ENCODE results near the gene ALG1. TPM values are rescaled to one million over a fixed set of nuclear protein-coding genes. Genes with fewer than 3 reads are reported as not detected.
"Not testable (repeated sequence)": the region's sequence is repeated elsewhere in the genome, so short reads cannot be mapped to it uniquely, and the experiment has no call there.

The ALG1 gene
- total RNA-seq, 1 experiment from 2014 or later = 23.4 TPM

- H3K4me2 ChIP-seq (ENCODE audit: low read depth, low read length, poor library complexity, severe bottlenecking) = no peak overlapping the region
- no peak overlapping the region for H3K9ac ChIP-seq (ENCODE audit: low read length)
- H4K20me1 ChIP-seq (ENCODE audit: insufficient read depth, low read depth, low read length) = no peaks in the 10 kb centered on the region
- no peak overlapping the region for H3K4me3 ChIP-seq (ENCODE audit: low read length)
- no peak for DNase-seq
- no peak overlapping the region for H3K27ac ChIP-seq (ENCODE audit: low read length)
- H3K27me3 ChIP-seq (ENCODE audit: low read length) = no peaks in the 10 kb centered on the region
- H3K9me3 ChIP-seq (ENCODE audit: low read length) = no peaks in the 10 kb centered on the region
- H2AFZ ChIP-seq (ENCODE audit: low read length) = no peak overlapping the region
- no peaks in the 10 kb centered on the region for H3K36me3 ChIP-seq (ENCODE audit: insufficient read depth, low read length)
- no peaks in the 10 kb centered on the region for H3K79me2 ChIP-seq (ENCODE audit: low read length)
- no peaks in the 10 kb centered on the region for H3K4me1 ChIP-seq (ENCODE audit: low read length)
- no peaks in the 10 kb centered on the region for H3K9me2 ChIP-seq (replicated peaks; ENCODE audit: insufficient read depth, low read length)
Observed at GRCh38 chr16:5108505-5109158, 37.0 kb downstream of the ALG1 start.

GRCh38 chr16:5110933-5111332 is 39.3 kb downstream of the ALG1 start:
- H3K27me3 ChIP-seq (ENCODE audit: low read length); H2AFZ ChIP-seq (ENCODE audit: low read length); H4K20me1 ChIP-seq (ENCODE audit: insufficient read depth, low read depth, low read length); H3K4me1 ChIP-seq (ENCODE audit: low read length); H3K9ac ChIP-seq (ENCODE audit: low read length); H3K4me2 ChIP-seq (ENCODE audit: low read depth, low read length, poor library complexity, severe bottlenecking); H3K27ac ChIP-seq (ENCODE audit: low read length); H3K4me3 ChIP-seq (ENCODE audit: low read length); H3K9me2 ChIP-seq (replicated peaks; ENCODE audit: insufficient read depth, low read length); H3K36me3 ChIP-seq (ENCODE audit: insufficient read depth, low read length); H3K9me3 ChIP-seq (ENCODE audit: low read length); H3K79me2 ChIP-seq (ENCODE audit: low read length); DNase-seq: not testable (repeated sequence)

- H3K4me1 ChIP-seq (ENCODE audit: low read length); H3K27ac ChIP-seq (ENCODE audit: low read length); H2AFZ ChIP-seq (ENCODE audit: low read length); H3K27me3 ChIP-seq (ENCODE audit: low read length); H3K79me2 ChIP-seq (ENCODE audit: low read length); H4K20me1 ChIP-seq (ENCODE audit: insufficient read depth, low read depth, low read length); H3K9me3 ChIP-seq (ENCODE audit: low read length); H3K36me3 ChIP-seq (ENCODE audit: insufficient read depth, low read length); H3K4me3 ChIP-seq (ENCODE audit: low read length); H3K9me2 ChIP-seq (replicated peaks; ENCODE audit: insufficient read depth, low read length); DNase-seq; H3K9ac ChIP-seq (ENCODE audit: low read length): not testable (repeated sequence)
- H3K4me2 ChIP-seq (ENCODE audit: low read depth, low read length, poor library complexity, severe bottlenecking) = peak overlapping the region; percentile 35
Observed at GRCh38 chr16:5116780-5117295, 45.2 kb downstream of the ALG1 start.

- not testable (repeated sequence) for H2AFZ ChIP-seq (ENCODE audit: low read length)
- peak; percentile 67 for DNase-seq
- peak overlapping the region; percentile 35 for H3K4me2 ChIP-seq (ENCODE audit: low read depth, low read length, poor library complexity, severe bottlenecking)
Observed at GRCh38 chr16:5117300-5118087, 45.9 kb downstream of the ALG1 start.

GRCh38 chr16:5131467-5132004 is 59.9 kb downstream of the ALG1 start:
- H3K4me3 ChIP-seq (ENCODE audit: low read length) = not testable (repeated sequence)

More at GRCh38 chr16:5117300-5118087, 45.9 kb downstream of the ALG1 start:
- not testable (repeated sequence) for H3K4me3 ChIP-seq (ENCODE audit: low read length); H3K9me3 ChIP-seq (ENCODE audit: low read length); H3K9me2 ChIP-seq (replicated peaks; ENCODE audit: insufficient read depth, low read length); H3K27me3 ChIP-seq (ENCODE audit: low read length); H3K36me3 ChIP-seq (ENCODE audit: insufficient read depth, low read length); H3K9ac ChIP-seq (ENCODE audit: low read length); H3K4me1 ChIP-seq (ENCODE audit: low read length); H3K27ac ChIP-seq (ENCODE audit: low read length); H3K79me2 ChIP-seq (ENCODE audit: low read length); H4K20me1 ChIP-seq (ENCODE audit: insufficient read depth, low read depth, low read length)

DNA sequence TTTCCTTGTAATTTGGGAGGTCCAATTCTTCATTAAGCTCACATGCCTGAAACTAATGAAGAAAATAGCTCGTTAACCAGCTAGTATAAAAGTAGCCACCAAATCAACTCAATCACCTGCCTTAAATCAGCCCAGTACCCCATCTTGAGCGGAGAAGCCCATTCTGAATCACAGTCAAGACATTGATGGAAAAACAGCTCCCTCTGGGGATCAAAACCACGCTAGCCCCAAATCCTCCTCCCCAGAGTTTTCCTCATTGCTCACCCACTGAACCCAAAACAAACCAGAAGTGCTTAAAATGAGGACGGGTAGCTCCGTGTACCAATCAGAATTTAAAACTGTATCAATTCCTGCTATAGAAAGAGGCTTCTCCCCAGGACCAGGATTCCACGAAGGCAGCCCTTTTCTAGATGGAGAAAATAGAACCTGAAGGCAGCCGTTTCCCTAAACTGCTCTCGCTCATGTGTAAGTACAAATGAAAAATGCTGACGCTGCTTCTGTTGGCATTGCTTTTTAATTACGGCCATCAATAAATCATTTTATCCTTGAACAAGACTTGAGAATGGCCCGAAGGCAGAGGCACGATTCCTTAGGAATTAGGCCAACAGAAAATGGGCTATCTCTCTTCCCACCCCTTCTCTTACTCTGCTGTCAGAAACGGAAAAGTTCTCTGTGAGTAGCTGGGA is 61.4 kb downstream of the ALG1 start:
- not testable (repeated sequence) for H3K4me2 ChIP-seq (ENCODE audit: low read depth, low read length, poor library complexity, severe bottlenecking); H3K9me2 ChIP-seq (replicated peaks; ENCODE audit: insufficient read depth, low read length); H3K27ac ChIP-seq (ENCODE audit: low read length); H3K79me2 ChIP-seq (ENCODE audit: low read length); H3K4me3 ChIP-seq (ENCODE audit: low read length); H3K9me3 ChIP-seq (ENCODE audit: low read length); H3K4me1 ChIP-seq (ENCODE audit: low read length); H4K20me1 ChIP-seq (ENCODE audit: insufficient read depth, low read depth, low read length); DNase-seq; H2AFZ ChIP-seq (ENCODE audit: low read length); H3K27me3 ChIP-seq (ENCODE audit: low read length); H3K36me3 ChIP-seq (ENCODE audit: insufficient read depth, low read length); H3K9ac ChIP-seq (ENCODE audit: low read length)

More at GRCh38 chr16:5131467-5132004, 59.9 kb downstream of the ALG1 start:
- H3K27ac ChIP-seq (ENCODE audit: low read length); H3K4me2 ChIP-seq (ENCODE audit: low read depth, low read length, poor library complexity, severe bottlenecking); H2AFZ ChIP-seq (ENCODE audit: low read length); H3K9me2 ChIP-seq (replicated peaks; ENCODE audit: insufficient read depth, low read length); H3K36me3 ChIP-seq (ENCODE audit: insufficient read depth, low read length); H3K27me3 ChIP-seq (ENCODE audit: low read length); H3K79me2 ChIP-seq (ENCODE audit: low read length); H3K9me3 ChIP-seq (ENCODE audit: low read length); H3K9ac ChIP-seq (ENCODE audit: low read length); H4K20me1 ChIP-seq (ENCODE audit: insufficient read depth, low read depth, low read length); H3K4me1 ChIP-seq (ENCODE audit: low read length); DNase-seq: not testable (repeated sequence)

DNA sequence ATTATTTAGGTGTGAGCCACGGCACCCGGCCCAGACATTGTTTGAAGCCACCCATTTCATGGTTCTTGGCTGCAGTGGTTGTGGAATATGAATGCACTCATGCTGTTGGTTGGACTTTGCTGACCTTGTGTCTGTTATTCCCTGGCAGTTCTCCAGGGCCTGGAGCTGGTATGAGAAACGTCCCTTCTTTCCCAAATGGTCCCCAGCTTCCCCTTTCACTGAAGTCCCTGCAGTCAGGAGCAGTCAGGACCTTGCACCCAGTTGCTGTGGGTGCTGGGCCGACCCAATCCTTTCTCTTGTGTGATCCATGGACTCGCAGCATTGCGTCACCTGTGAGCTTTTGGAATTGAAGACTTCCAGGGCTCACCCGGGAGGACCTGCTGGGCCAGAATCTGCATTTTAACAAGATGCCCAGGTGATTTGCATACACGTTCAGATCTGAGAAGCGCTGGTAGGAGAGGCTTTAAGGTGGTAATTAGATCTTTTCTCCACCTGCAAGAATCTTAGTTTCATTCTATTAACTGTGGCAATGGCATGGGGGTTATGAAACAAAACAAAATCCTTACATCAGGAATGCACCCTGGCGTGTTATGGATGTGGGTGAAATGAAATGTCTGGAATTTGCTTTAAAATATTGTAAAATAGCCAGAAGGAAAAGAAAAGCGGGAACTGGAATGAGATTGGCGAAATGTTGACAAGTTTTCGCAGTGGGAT is 63.3 kb downstream of the ALG1 start:
- H3K4me2 ChIP-seq (ENCODE audit: low read depth, low read length, poor library complexity, severe bottlenecking); H4K20me1 ChIP-seq (ENCODE audit: insufficient read depth, low read depth, low read length); H3K9me3 ChIP-seq (ENCODE audit: low read length); H3K4me3 ChIP-seq (ENCODE audit: low read length); DNase-seq; H3K27ac ChIP-seq (ENCODE audit: low read length); H3K4me1 ChIP-seq (ENCODE audit: low read length); H3K36me3 ChIP-seq (ENCODE audit: insufficient read depth, low read length); H3K9me2 ChIP-seq (replicated peaks; ENCODE audit: insufficient read depth, low read length); H3K79me2 ChIP-seq (ENCODE audit: low read length); H2AFZ ChIP-seq (ENCODE audit: low read length); H3K27me3 ChIP-seq (ENCODE audit: low read length); H3K9ac ChIP-seq (ENCODE audit: low read length): not testable (repeated sequence)

Measured in Karpas-422 (cell line).